WTC11 (cell line): ENCODE measurements around the gene DNM3. TPM values are rescaled to one million over a fixed set of nuclear protein-coding genes. Genes with fewer than 3 reads are reported as not detected.

ENCODE experiments used
- ATAC-seq: fragments of 200-7000 bp; cut with Tn5 transposase; 2 replicates; pipeline ENCODE4 v1.10.0; 2021; ENCODE audit warnings: mild to moderate bottlenecking, moderate library complexity
- CTCF ChIA-PET: fragments of 300-600 bp; sonication (Branson Sonifier 250); formaldehyde crosslinking; loops from one replicate; lab custom pipeline; 2021; ENCODE audit warnings: antibody characterized with exemption; lab: Charles Lee
- POLR2A ChIA-PET: fragments of 350-600 bp; sonication (Branson Sonifier 250); formaldehyde crosslinking; loops from one replicate; lab custom pipeline; 2021; ENCODE audit warnings: antibody characterized with exemption; lab: Charles Lee
- DNase-seq: peaks from one replicate; pipeline ENCODE4 v3.0.0; 2021; ENCODE audit warnings: low spot score
- H3K27ac Mint-ChIP-seq: 2 replicates; pipeline ENCODE4 v1.8.0; 2021; ENCODE audit warnings: mixed read lengths
- H3K27me3 Mint-ChIP-seq: 2 replicates; pipeline ENCODE4 v1.8.0; 2021; ENCODE audit warnings: low read depth, mild to moderate bottlenecking, moderate library complexity, mixed read lengths
- H3K36me3 Mint-ChIP-seq: 2 replicates; pipeline ENCODE4 v1.8.0; 2021; ENCODE audit warnings: mixed read lengths
- H3K4me1 Mint-ChIP-seq: 2 replicates; pipeline ENCODE4 v1.8.0; 2022; ENCODE audit warnings: mixed read lengths
- H3K4me3 Mint-ChIP-seq: 2 replicates; pipeline ENCODE4 v1.8.0; 2021; ENCODE audit warnings: mild to moderate bottlenecking, moderate library complexity, mixed read lengths
- H3K9me3 Mint-ChIP-seq: 2 replicates; pipeline ENCODE4 v1.8.0; 2021; ENCODE audit warnings: mixed read lengths
- CBFB ChIP-seq: sonication (generic); formaldehyde crosslinking; IDR thresholded peaks from 2 replicates; pipeline ENCODE4 v1.8.1; 2022; ENCODE audit warnings: mild to moderate bottlenecking, low read depth, missing genetic modification reagents
- ELF4 ChIP-seq: sonication (generic); formaldehyde crosslinking; IDR thresholded peaks from 2 replicates; pipeline ENCODE4 v1.8.1; 2022; ENCODE audit warnings: low read depth, mild to moderate bottlenecking, moderate library complexity, missing genetic modification reagents
- FOXK1 ChIP-seq: sonication (generic); formaldehyde crosslinking; IDR thresholded peaks from 2 replicates; pipeline ENCODE4 v1.8.0; 2022; ENCODE audit warnings: mild to moderate bottlenecking, moderate library complexity, missing genetic modification reagents
- GABPB1 ChIP-seq: sonication (generic); formaldehyde crosslinking; IDR thresholded peaks from 2 replicates; pipeline ENCODE4 v1.8.1; 2023; ENCODE audit warnings: mild to moderate bottlenecking, missing genetic modification reagents
- MYBL2 ChIP-seq: sonication (generic); formaldehyde crosslinking; IDR thresholded peaks from 2 replicates; pipeline ENCODE4 v1.8.1; 2023; ENCODE audit warnings: mild to moderate bottlenecking, moderate library complexity, missing genetic modification reagents
- OVOL2 ChIP-seq: fragments of 250-450 bp; sonication (Bioruptor Pico); IDR thresholded peaks from 2 replicates; pipeline ENCODE4 v1.9.0; 2021; ENCODE audit warnings: mild to moderate bottlenecking, borderline replicate concordance
- PRRX2 ChIP-seq: fragments of 250-450 bp; sonication (Bioruptor Pico); IDR thresholded peaks from 2 replicates; pipeline ENCODE4 v1.8.0; 2021; ENCODE audit warnings: mild to moderate bottlenecking
- RELA ChIP-seq: sonication (generic); formaldehyde crosslinking; IDR thresholded peaks from 2 replicates; pipeline ENCODE4 v1.8.1; 2022; ENCODE audit warnings: missing genetic modification reagents, mild to moderate bottlenecking, borderline replicate concordance
- SOX15 ChIP-seq: fragments of 250-450 bp; sonication (Bioruptor Pico); IDR thresholded peaks from 2 replicates; pipeline ENCODE4 v1.9.0; 2021; ENCODE audit warnings: mild to moderate bottlenecking
- TEAD1 ChIP-seq: sonication (generic); formaldehyde crosslinking; IDR thresholded peaks from 2 replicates; pipeline ENCODE4 v1.8.0; 2022; ENCODE audit warnings: mild to moderate bottlenecking, missing genetic modification reagents
- TP53 ChIP-seq: sonication (generic); formaldehyde crosslinking; IDR thresholded peaks from 2 replicates; pipeline ENCODE4 v1.8.1; 2023; ENCODE audit warnings: mild to moderate bottlenecking, missing genetic modification reagents
- ZNF396 ChIP-seq: fragments of 250-450 bp; sonication (Bioruptor Pico); IDR thresholded peaks from 2 replicates; pipeline ENCODE4 v1.8.0; 2021; ENCODE audit warnings: mild to moderate bottlenecking, moderate library complexity, borderline replicate concordance
- ZNF416 ChIP-seq: fragments of 250-450 bp; sonication (Bioruptor Pico); IDR thresholded peaks from 2 replicates; pipeline ENCODE4 v1.9.0; 2021; ENCODE audit warnings: mild to moderate bottlenecking, inconsistent platforms
- total RNA-seq: library from RNA; stranded (reverse); gene quantifications from 3 replicates; pipeline ENCODE4 v1.2.3, GENCODE V29; 2021
- TF ChIP-seq, protein P1 (sequence below): fragments of 250-450 bp; sonication (Bioruptor Pico); IDR thresholded peaks from 2 replicates; pipeline ENCODE4 v1.9.0; 2021; ENCODE audit warnings: moderate library complexity, mild to moderate bottlenecking, inconsistent platforms, borderline replicate concordance
- TF ChIP-seq, protein P2 (sequence below): sonication (generic); formaldehyde crosslinking; IDR thresholded peaks from 2 replicates; pipeline ENCODE4 v1.8.1; 2023; ENCODE audit warnings: mild to moderate bottlenecking, missing genetic modification reagents
- TF ChIP-seq, protein P3 (sequence below): sonication (generic); formaldehyde crosslinking; IDR thresholded peaks from 2 replicates; pipeline ENCODE4 v1.8.0; 2022; ENCODE audit warnings: missing genetic modification reagents
- TF ChIP-seq, protein P4 (sequence below): fragments of 250-450 bp; sonication (Bioruptor Pico); IDR thresholded peaks from 2 replicates; pipeline ENCODE4 v1.9.0; 2021; ENCODE audit warnings: mild to moderate bottlenecking
- TF ChIP-seq, protein P5 (sequence below): fragments of 250-450 bp; sonication (Bioruptor Pico); IDR thresholded peaks from 2 replicates; pipeline ENCODE4 v1.9.0; 2021; ENCODE audit warnings: mild to moderate bottlenecking
- TF ChIP-seq, protein P6 (sequence below): sonication (generic); formaldehyde crosslinking; IDR thresholded peaks from 2 replicates; pipeline ENCODE4 v1.8.1; 2022; ENCODE audit warnings: low read depth, missing genetic modification reagents, borderline replicate concordance
- TF ChIP-seq, protein P7 (sequence below): sonication (generic); formaldehyde crosslinking; conservative IDR thresholded peaks from 2 replicates; pipeline ENCODE4 v1.8.1; 2023; ENCODE audit warnings: mild to moderate bottlenecking, low read depth, missing genetic modification reagents, moderate library complexity
- TF ChIP-seq, protein P8 (sequence below): sonication (generic); formaldehyde crosslinking; IDR thresholded peaks from 2 replicates; pipeline ENCODE4 v1.8.1; 2023; ENCODE audit warnings: mild to moderate bottlenecking, moderate library complexity, missing genetic modification reagents

DNM3 gene
- total RNA-seq, 1 experiment from 2014 or later: 1.9 TPM

DNA sequence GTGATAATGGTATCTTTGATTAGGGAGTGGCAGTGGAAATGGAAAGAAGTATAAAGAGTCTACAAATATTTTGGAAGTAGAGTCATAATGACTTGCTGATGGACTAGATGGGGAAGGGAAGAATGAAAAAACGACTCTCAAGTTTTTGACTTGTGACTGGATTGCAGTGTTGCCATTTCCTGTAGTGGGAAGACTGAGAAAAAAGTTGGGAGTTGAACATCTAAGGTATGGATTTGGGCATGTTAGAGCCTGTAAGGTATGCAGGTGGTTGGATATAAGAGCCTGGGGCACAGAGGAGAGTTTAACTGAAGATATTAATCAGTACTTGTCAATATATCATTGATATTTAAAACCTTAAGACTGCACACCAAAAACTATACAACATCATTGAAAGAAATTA lies 19.4 kb downstream of the DNM3 start:
- no peak overlapping the region for H3K4me3 Mint-ChIP-seq
- ChIA-PET CTCF (no interaction called here), POLR2A (no interaction called here)
- H3K9me3 Mint-ChIP-seq: peaks cover 7% of the 10 kb centered on the region
- DNase-seq (no peak), ATAC-seq (no peak)
- no peaks in the 10 kb centered on the region for H3K4me1 Mint-ChIP-seq
- TF ChIP-seq SOX15 (CRISPR knock-in tag) (no peak), TEAD1 (CRISPR knock-in tag) (no peak), ZNF396 (CRISPR knock-in tag) (no peak), ZNF416 (CRISPR knock-in tag) (no peak), GABPB1 (CRISPR knock-in tag) (no peak), TP53 (no peak), OVOL2 (CRISPR knock-in tag) (no peak), ELF4 (no peak)
- TF ChIP-seq, protein P1, sequence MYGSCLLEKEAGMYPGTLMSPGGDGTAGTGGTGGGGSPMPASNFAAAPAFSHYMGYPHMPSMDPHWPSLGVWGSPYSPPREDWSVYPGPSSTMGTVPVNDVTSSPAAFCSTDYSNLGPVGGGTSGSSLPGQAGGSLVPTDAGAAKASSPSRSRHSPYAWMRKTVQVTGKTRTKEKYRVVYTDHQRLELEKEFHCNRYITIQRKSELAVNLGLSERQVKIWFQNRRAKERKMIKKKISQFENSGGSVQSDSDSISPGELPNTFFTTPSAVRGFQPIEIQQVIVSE (CRISPR knock-in tag): no peak
- TF ChIP-seq, protein P2, sequence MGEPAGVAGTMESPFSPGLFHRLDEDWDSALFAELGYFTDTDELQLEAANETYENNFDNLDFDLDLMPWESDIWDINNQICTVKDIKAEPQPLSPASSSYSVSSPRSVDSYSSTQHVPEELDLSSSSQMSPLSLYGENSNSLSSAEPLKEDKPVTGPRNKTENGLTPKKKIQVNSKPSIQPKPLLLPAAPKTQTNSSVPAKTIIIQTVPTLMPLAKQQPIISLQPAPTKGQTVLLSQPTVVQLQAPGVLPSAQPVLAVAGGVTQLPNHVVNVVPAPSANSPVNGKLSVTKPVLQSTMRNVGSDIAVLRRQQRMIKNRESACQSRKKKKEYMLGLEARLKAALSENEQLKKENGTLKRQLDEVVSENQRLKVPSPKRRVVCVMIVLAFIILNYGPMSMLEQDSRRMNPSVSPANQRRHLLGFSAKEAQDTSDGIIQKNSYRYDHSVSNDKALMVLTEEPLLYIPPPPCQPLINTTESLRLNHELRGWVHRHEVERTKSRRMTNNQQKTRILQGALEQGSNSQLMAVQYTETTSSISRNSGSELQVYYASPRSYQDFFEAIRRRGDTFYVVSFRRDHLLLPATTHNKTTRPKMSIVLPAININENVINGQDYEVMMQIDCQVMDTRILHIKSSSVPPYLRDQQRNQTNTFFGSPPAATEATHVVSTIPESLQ: no peak
- TF ChIP-seq, protein P3, sequence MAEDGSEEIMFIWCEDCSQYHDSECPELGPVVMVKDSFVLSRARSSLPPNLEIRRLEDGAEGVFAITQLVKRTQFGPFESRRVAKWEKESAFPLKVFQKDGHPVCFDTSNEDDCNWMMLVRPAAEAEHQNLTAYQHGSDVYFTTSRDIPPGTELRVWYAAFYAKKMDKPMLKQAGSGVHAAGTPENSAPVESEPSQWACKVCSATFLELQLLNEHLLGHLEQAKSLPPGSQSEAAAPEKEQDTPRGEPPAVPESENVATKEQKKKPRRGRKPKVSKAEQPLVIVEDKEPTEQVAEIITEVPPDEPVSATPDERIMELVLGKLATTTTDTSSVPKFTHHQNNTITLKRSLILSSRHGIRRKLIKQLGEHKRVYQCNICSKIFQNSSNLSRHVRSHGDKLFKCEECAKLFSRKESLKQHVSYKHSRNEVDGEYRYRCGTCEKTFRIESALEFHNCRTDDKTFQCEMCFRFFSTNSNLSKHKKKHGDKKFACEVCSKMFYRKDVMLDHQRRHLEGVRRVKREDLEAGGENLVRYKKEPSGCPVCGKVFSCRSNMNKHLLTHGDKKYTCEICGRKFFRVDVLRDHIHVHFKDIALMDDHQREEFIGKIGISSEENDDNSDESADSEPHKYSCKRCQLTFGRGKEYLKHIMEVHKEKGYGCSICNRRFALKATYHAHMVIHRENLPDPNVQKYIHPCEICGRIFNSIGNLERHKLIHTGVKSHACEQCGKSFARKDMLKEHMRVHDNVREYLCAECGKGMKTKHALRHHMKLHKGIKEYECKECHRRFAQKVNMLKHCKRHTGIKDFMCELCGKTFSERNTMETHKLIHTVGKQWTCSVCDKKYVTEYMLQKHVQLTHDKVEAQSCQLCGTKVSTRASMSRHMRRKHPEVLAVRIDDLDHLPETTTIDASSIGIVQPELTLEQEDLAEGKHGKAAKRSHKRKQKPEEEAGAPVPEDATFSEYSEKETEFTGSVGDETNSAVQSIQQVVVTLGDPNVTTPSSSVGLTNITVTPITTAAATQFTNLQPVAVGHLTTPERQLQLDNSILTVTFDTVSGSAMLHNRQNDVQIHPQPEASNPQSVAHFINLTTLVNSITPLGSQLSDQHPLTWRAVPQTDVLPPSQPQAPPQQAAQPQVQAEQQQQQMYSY (CRISPR knock-in tag): no peak
- TF ChIP-seq, protein P4, sequence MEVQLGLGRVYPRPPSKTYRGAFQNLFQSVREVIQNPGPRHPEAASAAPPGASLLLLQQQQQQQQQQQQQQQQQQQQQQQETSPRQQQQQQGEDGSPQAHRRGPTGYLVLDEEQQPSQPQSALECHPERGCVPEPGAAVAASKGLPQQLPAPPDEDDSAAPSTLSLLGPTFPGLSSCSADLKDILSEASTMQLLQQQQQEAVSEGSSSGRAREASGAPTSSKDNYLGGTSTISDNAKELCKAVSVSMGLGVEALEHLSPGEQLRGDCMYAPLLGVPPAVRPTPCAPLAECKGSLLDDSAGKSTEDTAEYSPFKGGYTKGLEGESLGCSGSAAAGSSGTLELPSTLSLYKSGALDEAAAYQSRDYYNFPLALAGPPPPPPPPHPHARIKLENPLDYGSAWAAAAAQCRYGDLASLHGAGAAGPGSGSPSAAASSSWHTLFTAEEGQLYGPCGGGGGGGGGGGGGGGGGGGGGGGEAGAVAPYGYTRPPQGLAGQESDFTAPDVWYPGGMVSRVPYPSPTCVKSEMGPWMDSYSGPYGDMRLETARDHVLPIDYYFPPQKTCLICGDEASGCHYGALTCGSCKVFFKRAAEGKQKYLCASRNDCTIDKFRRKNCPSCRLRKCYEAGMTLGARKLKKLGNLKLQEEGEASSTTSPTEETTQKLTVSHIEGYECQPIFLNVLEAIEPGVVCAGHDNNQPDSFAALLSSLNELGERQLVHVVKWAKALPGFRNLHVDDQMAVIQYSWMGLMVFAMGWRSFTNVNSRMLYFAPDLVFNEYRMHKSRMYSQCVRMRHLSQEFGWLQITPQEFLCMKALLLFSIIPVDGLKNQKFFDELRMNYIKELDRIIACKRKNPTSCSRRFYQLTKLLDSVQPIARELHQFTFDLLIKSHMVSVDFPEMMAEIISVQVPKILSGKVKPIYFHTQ (CRISPR knock-in tag): no peak
- TF ChIP-seq, protein P5, sequence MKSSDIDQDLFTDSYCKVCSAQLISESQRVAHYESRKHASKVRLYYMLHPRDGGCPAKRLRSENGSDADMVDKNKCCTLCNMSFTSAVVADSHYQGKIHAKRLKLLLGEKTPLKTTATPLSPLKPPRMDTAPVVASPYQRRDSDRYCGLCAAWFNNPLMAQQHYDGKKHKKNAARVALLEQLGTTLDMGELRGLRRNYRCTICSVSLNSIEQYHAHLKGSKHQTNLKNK: no peak
- H3K36me3 Mint-ChIP-seq: no peaks in the 10 kb centered on the region
- H3K27me3 Mint-ChIP-seq: no peaks in the 10 kb centered on the region
- H3K27ac Mint-ChIP-seq: no peak overlapping the region

DNA sequence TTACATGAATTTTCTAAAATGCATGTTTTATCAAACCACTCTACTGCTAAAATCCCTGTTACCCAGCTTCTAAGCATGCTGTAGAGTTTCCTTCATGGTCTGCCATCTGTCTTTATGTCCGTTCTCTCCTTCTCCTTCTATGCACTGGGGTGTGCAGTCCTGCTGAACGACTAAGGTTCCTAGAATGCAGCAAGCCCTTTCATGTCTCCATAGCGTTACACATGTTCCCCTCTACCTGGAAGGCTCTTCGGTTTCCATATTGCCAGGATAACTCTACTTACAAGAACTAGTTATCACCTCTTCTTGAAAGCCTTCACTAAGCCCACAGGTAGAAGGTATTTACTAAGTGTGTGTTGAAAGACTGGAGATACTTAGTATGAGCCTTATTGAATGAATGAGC lies 22.2 kb downstream of the DNM3 start:
- ATAC-seq (no peak), DNase-seq (no peak)
- Mint-ChIP-seq H3K27me3 (no peaks in the 10 kb centered on the region), H3K9me3 (no peaks in the 10 kb centered on the region), H3K36me3 (no peaks in the 10 kb centered on the region), H3K4me3 (no peak overlapping the region), H3K4me1 (no peaks in the 10 kb centered on the region; the same call in 1 of the 2 replicates), H3K27ac (no peak overlapping the region)
- ChIA-PET POLR2A (no interaction called here), CTCF (no interaction called here)
- no peak for TF ChIP-seq SOX15 (CRISPR knock-in tag)
- TF ChIP-seq MYBL2: no peak
- TF ChIP-seq RELA (CRISPR knock-in tag): no peak
- no peak for TF ChIP-seq CBFB (CRISPR knock-in tag)
- TF ChIP-seq, protein P6, sequence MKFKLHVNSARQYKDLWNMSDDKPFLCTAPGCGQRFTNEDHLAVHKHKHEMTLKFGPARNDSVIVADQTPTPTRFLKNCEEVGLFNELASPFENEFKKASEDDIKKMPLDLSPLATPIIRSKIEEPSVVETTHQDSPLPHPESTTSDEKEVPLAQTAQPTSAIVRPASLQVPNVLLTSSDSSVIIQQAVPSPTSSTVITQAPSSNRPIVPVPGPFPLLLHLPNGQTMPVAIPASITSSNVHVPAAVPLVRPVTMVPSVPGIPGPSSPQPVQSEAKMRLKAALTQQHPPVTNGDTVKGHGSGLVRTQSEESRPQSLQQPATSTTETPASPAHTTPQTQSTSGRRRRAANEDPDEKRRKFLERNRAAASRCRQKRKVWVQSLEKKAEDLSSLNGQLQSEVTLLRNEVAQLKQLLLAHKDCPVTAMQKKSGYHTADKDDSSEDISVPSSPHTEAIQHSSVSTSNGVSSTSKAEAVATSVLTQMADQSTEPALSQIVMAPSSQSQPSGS: no peak
- no peak for TF ChIP-seq FOXK1
- no peak for TF ChIP-seq PRRX2 (CRISPR knock-in tag)
- TF ChIP-seq, protein P7, sequence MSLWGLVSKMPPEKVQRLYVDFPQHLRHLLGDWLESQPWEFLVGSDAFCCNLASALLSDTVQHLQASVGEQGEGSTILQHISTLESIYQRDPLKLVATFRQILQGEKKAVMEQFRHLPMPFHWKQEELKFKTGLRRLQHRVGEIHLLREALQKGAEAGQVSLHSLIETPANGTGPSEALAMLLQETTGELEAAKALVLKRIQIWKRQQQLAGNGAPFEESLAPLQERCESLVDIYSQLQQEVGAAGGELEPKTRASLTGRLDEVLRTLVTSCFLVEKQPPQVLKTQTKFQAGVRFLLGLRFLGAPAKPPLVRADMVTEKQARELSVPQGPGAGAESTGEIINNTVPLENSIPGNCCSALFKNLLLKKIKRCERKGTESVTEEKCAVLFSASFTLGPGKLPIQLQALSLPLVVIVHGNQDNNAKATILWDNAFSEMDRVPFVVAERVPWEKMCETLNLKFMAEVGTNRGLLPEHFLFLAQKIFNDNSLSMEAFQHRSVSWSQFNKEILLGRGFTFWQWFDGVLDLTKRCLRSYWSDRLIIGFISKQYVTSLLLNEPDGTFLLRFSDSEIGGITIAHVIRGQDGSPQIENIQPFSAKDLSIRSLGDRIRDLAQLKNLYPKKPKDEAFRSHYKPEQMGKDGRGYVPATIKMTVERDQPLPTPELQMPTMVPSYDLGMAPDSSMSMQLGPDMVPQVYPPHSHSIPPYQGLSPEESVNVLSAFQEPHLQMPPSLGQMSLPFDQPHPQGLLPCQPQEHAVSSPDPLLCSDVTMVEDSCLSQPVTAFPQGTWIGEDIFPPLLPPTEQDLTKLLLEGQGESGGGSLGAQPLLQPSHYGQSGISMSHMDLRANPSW (CRISPR knock-in tag): no peak
- TF ChIP-seq, protein P8, sequence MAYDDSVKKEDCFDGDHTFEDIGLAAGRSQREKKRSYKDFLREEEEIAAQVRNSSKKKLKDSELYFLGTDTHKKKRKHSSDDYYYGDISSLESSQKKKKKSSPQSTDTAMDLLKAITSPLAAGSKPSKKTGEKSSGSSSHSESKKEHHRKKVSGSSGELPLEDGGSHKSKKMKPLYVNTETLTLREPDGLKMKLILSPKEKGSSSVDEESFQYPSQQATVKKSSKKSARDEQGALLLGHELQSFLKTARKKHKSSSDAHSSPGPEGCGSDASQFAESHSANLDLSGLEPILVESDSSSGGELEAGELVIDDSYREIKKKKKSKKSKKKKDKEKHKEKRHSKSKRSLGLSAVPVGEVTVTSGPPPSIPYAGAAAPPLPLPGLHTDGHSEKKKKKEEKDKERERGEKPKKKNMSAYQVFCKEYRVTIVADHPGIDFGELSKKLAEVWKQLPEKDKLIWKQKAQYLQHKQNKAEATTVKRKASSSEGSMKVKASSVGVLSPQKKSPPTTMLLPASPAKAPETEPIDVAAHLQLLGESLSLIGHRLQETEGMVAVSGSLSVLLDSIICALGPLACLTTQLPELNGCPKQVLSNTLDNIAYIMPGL (CRISPR knock-in tag): no peak
